Chondrocyte (in vitro differentiated cells): ENCODE data around the gene ABCB7. TPM values are rescaled to one million over a fixed set of nuclear protein-coding genes. Genes with fewer than 3 reads are reported as not detected.

Experiments used
- DNase-seq: peaks from one replicate; pipeline ENCODE4 v3.0.0; 2021; ENCODE audit warnings: mixed read lengths, low spot score
- H3K27ac Mint-ChIP-seq: one replicate; pipeline ENCODE4 v1.8.0; 2021; ENCODE audit warnings: mild to moderate bottlenecking, moderate library complexity, mixed read lengths; ENCODE audit not compliant: unreplicated experiment
- H3K27me3 Mint-ChIP-seq: 2 replicates; pipeline ENCODE4 v1.8.0; 2021; ENCODE audit warnings: low read depth, mixed read lengths
- H3K36me3 Mint-ChIP-seq: 2 replicates; pipeline ENCODE4 v1.8.0; 2021; ENCODE audit warnings: low read depth, mixed read lengths
- H3K4me1 Mint-ChIP-seq: 2 replicates; pipeline ENCODE4 v1.8.0; 2021; ENCODE audit warnings: low read depth, mild to moderate bottlenecking, mixed read lengths
- H3K4me3 Mint-ChIP-seq: one replicate; pipeline ENCODE4 v1.8.0; 2021; ENCODE audit warnings: mild to moderate bottlenecking, moderate library complexity, mixed read lengths; ENCODE audit not compliant: unreplicated experiment
- H3K9me3 Mint-ChIP-seq: 2 replicates; pipeline ENCODE4 v1.8.0; 2021; ENCODE audit warnings: low read depth, mixed read lengths
- total RNA-seq: library from RNA; stranded (reverse); gene quantifications from 3 replicates; pipeline ENCODE4 v1.2.1, GENCODE V29; 2021
- TF ChIP-seq, protein P1 (sequence below): fragments of 200-600 bp; sonication (generic); IDR thresholded peaks from 2 replicates; pipeline ENCODE4 v1.5.0; 2021; ENCODE audit warnings: antibody characterized with exemption, mild to moderate bottlenecking, moderate library complexity

The ABCB7 gene
- total RNA-seq, 1 donor from 2014 or later: 12.3 TPM

DNA sequence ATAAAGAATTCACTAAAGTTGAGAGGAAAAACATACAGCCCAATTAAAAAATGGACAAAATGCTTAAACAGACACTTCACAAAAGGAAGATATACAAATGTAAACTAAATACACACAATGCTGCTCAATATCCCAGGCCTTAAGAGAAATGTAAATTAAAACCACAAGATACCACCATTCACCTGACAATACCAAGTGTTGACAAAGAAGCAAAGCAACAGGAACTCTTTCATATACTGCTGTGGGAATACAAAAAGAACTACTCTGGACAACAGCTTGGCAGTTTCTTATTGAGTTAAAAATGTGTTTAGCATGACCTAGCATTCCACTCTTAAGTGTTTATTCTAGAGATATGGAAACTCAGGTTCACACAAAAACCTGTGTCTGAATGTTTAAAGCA lies 71.3 kb downstream of the ABCB7 start:
- H3K9me3 Mint-ChIP-seq: peaks cover 18% of the 10 kb centered on the region
- no peaks in the 10 kb centered on the region for H3K27me3 Mint-ChIP-seq
- H3K27ac Mint-ChIP-seq: no peak overlapping the region
- no peak overlapping the region for H3K4me3 Mint-ChIP-seq
- TF ChIP-seq, protein P1, sequence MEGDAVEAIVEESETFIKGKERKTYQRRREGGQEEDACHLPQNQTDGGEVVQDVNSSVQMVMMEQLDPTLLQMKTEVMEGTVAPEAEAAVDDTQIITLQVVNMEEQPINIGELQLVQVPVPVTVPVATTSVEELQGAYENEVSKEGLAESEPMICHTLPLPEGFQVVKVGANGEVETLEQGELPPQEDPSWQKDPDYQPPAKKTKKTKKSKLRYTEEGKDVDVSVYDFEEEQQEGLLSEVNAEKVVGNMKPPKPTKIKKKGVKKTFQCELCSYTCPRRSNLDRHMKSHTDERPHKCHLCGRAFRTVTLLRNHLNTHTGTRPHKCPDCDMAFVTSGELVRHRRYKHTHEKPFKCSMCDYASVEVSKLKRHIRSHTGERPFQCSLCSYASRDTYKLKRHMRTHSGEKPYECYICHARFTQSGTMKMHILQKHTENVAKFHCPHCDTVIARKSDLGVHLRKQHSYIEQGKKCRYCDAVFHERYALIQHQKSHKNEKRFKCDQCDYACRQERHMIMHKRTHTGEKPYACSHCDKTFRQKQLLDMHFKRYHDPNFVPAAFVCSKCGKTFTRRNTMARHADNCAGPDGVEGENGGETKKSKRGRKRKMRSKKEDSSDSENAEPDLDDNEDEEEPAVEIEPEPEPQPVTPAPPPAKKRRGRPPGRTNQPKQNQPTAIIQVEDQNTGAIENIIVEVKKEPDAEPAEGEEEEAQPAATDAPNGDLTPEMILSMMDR: no peak
- no peak for DNase-seq
- no peaks in the 10 kb centered on the region for H3K4me1 Mint-ChIP-seq
- H3K36me3 Mint-ChIP-seq: no peaks in the 10 kb centered on the region

DNA sequence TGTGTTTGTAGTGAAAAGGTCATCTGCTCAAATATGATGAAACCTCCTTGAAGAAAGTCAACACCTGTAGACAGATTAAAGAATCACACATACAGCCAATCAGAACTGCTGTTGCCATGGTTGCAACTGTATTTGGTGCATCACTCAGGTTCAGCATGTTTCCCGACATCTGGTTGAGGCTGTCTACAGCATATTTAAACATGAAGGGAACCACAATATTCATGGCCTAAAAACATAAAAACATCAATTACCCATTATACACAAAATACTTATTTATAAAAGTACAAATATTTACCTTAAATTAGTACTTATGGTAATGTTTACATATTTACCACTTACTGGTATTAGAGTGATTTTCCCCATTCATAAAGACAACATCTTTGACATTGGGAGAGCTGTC lies 79.7 kb downstream of the ABCB7 start:
- H3K4me3 Mint-ChIP-seq: no peak overlapping the region
- no peaks in the 10 kb centered on the region for H3K4me1 Mint-ChIP-seq
- H3K36me3 Mint-ChIP-seq: no peaks in the 10 kb centered on the region
- peaks cover 10% of the 10 kb centered on the region for H3K9me3 Mint-ChIP-seq
- no peak overlapping the region for H3K27ac Mint-ChIP-seq
- H3K27me3 Mint-ChIP-seq: no peaks in the 10 kb centered on the region
- TF ChIP-seq, protein P1: no peak
- DNase-seq: no peak

DNA sequence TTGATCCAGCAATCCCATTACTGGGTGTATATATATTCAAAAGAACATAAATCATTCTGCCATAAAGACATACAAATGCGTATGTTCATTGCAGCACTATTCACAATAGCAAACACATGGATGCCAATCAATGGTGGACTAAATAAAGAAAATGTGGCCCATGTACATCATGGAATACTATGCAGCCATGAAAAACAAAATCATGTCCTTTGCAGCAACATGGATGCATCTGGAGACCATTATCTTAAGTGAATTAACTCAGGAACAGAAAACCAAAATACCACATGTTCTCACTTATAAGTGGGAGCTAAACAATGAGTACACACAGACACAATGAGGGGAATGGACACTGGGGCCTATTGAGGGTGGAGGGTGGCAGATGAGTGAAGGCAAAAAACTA lies 81.6 kb downstream of the ABCB7 start:
- no peaks in the 10 kb centered on the region for H3K36me3 Mint-ChIP-seq
- H3K27ac Mint-ChIP-seq: no peak overlapping the region
- no peaks in the 10 kb centered on the region for H3K4me1 Mint-ChIP-seq
- no peak overlapping the region for H3K4me3 Mint-ChIP-seq
- TF ChIP-seq, protein P1: no peak
- no peaks in the 10 kb centered on the region for H3K27me3 Mint-ChIP-seq
- peaks cover 7% of the 10 kb centered on the region for H3K9me3 Mint-ChIP-seq
- no peak for DNase-seq

DNA sequence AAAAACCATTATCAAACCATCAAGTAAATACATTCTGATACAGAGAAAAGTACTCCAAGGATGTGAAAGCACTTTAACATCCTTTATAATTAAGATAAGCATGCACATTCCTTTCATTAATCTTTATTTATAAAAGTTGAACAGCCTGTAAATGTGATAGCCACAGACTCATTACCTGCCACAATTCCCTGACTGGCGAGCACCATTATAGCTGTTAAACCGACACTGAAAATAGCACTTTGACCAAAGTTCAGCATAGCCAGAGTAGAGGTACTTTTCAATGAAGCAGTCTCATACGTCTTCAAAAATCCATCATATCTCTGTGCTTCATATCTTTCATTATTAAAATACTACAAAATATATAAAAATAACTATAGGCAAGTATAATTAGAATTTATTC lies 84.7 kb downstream of the ABCB7 start:
- Mint-ChIP-seq H3K9me3 (peaks cover 3% of the 10 kb centered on the region), H3K4me1 (no peaks in the 10 kb centered on the region), H3K27ac (no peak overlapping the region), H3K27me3 (no peaks in the 10 kb centered on the region), H3K4me3 (no peak overlapping the region), H3K36me3 (peaks cover 2% of the 10 kb centered on the region)
- DNase-seq: no peak
- TF ChIP-seq, protein P1: no peak

DNA sequence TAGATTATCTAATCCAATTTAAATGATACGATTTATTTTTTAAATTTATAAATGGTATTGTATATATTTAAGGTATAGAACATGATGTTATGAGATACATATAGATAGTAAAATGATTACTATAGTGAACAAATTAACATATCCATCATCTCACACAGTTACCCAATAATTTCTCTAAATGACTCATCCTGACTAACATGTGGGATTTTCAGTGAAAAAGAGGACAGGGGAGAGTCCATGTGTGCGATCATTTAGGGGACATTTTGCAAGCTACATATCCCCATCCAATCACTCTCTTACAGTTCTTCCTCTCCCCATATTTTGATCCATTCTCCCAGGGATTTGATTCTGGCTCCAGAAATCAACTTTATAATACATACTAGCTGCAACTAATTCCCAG lies 88.2 kb downstream of the ABCB7 start:
- Mint-ChIP-seq H3K4me3 (no peak overlapping the region), H3K27me3 (no peaks in the 10 kb centered on the region), H3K4me1 (no peaks in the 10 kb centered on the region), H3K36me3 (peaks cover 2% of the 10 kb centered on the region), H3K9me3 (peaks cover 3% of the 10 kb centered on the region), H3K27ac (no peak overlapping the region)
- no peak for DNase-seq
- TF ChIP-seq, protein P1: no peak
